HL-60 (cell line): ENCODE measurements around the gene PURA.

Experiments
- POLR2AphosphoS5 ChIP-seq: IDR thresholded peaks from 2 replicates; pipeline ENCODE4 v1.6.1; 2012; ENCODE audit warnings: low read depth
- TF ChIP-seq, protein P1 (sequence below): IDR thresholded peaks from one replicate; pipeline ENCODE4 v1.5.1; 2011; ENCODE audit warnings: low read length, control low read depth, inconsistent platforms; ENCODE audit not compliant: insufficient read depth
- TF ChIP-seq, protein P2 (sequence below): IDR thresholded peaks from 2 replicates; pipeline ENCODE4 v1.6.1; 2012; ENCODE audit warnings: low read depth; ENCODE audit not compliant: insufficient replicate concordance

DNA sequence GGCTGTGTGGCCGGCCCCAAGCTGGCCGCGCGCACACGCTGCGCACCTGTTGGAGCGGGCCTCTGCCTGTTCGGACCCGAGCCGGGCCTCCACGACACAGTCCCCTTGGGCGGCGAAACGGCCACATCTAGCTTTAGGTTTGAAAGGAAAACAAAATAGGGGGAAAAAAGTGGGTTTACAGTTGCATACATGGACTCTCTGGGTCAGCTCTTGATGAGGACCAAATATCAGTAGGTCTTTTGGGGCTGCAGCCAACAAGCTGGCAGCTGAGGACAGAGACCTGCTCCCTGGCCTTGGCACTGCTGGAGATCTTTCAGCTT is 32.6 kb downstream of the PURA start:
- TF ChIP-seq, protein P1, sequence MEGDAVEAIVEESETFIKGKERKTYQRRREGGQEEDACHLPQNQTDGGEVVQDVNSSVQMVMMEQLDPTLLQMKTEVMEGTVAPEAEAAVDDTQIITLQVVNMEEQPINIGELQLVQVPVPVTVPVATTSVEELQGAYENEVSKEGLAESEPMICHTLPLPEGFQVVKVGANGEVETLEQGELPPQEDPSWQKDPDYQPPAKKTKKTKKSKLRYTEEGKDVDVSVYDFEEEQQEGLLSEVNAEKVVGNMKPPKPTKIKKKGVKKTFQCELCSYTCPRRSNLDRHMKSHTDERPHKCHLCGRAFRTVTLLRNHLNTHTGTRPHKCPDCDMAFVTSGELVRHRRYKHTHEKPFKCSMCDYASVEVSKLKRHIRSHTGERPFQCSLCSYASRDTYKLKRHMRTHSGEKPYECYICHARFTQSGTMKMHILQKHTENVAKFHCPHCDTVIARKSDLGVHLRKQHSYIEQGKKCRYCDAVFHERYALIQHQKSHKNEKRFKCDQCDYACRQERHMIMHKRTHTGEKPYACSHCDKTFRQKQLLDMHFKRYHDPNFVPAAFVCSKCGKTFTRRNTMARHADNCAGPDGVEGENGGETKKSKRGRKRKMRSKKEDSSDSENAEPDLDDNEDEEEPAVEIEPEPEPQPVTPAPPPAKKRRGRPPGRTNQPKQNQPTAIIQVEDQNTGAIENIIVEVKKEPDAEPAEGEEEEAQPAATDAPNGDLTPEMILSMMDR: no peak
- no peak for TF ChIP-seq POLR2AphosphoS5
- TF ChIP-seq, protein P2, sequence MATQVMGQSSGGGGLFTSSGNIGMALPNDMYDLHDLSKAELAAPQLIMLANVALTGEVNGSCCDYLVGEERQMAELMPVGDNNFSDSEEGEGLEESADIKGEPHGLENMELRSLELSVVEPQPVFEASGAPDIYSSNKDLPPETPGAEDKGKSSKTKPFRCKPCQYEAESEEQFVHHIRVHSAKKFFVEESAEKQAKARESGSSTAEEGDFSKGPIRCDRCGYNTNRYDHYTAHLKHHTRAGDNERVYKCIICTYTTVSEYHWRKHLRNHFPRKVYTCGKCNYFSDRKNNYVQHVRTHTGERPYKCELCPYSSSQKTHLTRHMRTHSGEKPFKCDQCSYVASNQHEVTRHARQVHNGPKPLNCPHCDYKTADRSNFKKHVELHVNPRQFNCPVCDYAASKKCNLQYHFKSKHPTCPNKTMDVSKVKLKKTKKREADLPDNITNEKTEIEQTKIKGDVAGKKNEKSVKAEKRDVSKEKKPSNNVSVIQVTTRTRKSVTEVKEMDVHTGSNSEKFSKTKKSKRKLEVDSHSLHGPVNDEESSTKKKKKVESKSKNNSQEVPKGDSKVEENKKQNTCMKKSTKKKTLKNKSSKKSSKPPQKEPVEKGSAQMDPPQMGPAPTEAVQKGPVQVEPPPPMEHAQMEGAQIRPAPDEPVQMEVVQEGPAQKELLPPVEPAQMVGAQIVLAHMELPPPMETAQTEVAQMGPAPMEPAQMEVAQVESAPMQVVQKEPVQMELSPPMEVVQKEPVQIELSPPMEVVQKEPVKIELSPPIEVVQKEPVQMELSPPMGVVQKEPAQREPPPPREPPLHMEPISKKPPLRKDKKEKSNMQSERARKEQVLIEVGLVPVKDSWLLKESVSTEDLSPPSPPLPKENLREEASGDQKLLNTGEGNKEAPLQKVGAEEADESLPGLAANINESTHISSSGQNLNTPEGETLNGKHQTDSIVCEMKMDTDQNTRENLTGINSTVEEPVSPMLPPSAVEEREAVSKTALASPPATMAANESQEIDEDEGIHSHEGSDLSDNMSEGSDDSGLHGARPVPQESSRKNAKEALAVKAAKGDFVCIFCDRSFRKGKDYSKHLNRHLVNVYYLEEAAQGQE: no peak
